ENCODE measurements around the gene MORN3. TPM values are rescaled to one million over a fixed set of nuclear protein-coding genes. Genes with fewer than 3 reads are reported as not detected.
A peak's percentile ranks its signal among the peaks of the same experiment; 100 is the strongest.

Gene MORN3
- total RNA-seq, 6 experiments from 2014 or later: 0.14 to 0.40 (median 0.23) TPM; not detected in 1

DNA sequence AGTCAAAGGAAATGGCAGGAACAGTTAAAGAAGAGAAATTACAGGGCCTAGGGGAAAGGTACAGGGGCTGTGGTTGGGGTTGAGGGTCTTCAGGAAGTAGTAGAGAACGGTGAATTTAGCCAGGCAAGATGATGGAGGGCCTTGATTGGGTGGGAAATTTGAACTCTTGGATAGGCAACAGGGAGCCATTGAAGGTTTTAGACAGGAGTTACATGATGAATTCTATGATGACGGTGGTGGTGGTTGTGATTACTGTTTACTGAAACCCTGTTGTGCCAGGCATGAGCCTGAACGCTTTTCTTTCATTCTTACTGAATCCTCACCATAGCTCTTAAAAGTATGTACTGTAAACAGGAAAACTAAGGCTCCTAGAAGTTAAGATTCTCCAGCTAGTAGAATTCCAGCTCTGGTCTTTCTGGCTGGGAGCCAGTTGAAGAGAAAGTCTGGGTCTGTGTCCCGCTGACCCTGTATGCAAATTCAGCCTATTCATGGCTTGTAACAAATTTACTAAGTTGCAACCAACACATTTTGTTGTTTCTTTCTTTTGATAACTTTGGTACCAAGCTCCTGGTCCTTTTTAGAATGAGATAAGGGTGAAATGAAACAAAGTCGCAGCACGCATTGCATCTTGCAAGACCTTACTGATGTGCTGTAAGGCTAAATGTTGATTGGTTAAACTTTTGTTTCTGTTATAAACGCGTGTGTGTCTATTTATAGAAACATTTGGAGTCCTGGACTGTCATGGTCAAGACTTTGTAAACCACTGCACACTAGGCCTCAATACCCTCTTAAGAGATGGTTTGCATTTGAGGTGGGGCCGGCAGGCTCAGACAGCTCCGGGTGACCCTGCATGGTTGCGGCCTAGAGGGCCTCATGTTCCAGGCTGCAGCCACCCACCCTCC, 37.1 kb downstream of the MORN3 start:
- no peak overlapping the region for H3K4me3 Mint-ChIP-seq
- no peak for DNase-seq

DNA sequence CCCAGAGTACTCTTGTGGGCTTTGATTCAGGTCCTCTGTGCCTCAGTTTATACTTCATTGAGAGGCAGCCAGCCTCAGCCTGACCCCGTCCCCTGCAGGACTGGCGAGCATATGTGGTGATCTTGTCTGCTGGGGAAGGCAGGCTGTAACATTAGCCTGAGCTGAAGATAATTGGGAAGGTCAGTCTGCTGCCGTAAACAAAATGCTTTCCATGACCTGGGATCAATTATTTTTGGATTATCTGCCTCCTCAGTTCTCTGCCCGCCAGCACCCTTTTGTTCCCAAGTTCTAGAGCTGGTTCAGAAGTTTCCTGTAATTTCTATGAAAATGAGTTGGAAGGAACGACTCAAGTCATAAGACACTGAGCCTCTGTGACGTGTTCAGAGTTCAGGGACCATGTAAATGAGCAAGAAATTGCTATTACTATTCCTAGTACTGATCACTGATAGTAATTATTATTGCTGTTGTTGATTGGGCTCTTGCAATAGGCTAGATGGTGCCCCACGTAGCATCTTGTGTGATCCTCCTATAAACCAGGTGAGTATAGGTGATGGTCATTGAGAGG, 38.6 kb downstream of the MORN3 start:
- DNase-seq: no peak
- Mint-ChIP-seq H3K36me3 (ENCODE audit: low read depth) (peaks cover 10% of the 10 kb centered on the region; the same call in 1 of the 2 replicates), H3K4me1 (ENCODE audit: low read depth) (peaks cover 46% of the 10 kb centered on the region), H3K27ac (peak overlapping the region; percentile 24), H3K4me3 (no peak overlapping the region), H3K9me3 (no peaks in the 10 kb centered on the region), H3K27me3 (ENCODE audit: insufficient read depth) (no peaks in the 10 kb centered on the region)
- TF ChIP-seq, protein P1, sequence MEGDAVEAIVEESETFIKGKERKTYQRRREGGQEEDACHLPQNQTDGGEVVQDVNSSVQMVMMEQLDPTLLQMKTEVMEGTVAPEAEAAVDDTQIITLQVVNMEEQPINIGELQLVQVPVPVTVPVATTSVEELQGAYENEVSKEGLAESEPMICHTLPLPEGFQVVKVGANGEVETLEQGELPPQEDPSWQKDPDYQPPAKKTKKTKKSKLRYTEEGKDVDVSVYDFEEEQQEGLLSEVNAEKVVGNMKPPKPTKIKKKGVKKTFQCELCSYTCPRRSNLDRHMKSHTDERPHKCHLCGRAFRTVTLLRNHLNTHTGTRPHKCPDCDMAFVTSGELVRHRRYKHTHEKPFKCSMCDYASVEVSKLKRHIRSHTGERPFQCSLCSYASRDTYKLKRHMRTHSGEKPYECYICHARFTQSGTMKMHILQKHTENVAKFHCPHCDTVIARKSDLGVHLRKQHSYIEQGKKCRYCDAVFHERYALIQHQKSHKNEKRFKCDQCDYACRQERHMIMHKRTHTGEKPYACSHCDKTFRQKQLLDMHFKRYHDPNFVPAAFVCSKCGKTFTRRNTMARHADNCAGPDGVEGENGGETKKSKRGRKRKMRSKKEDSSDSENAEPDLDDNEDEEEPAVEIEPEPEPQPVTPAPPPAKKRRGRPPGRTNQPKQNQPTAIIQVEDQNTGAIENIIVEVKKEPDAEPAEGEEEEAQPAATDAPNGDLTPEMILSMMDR (IDR thresholded peaks at IDR 0.05): no peak

More for the DNA sequence above, 37.1 kb downstream of the MORN3 start:
- Mint-ChIP-seq H3K27me3 (ENCODE audit: insufficient read depth) (no peaks in the 10 kb centered on the region), H3K27ac (peak overlapping the region; percentile 39), H3K9me3 (no peaks in the 10 kb centered on the region), H3K36me3 (ENCODE audit: low read depth) (peaks cover 10% of the 10 kb centered on the region; the same call in 1 of the 2 replicates), H3K4me1 (ENCODE audit: low read depth) (peaks cover 46% of the 10 kb centered on the region)
- TF ChIP-seq, protein P1 (IDR thresholded peaks at IDR 0.05): no peak

DNA sequence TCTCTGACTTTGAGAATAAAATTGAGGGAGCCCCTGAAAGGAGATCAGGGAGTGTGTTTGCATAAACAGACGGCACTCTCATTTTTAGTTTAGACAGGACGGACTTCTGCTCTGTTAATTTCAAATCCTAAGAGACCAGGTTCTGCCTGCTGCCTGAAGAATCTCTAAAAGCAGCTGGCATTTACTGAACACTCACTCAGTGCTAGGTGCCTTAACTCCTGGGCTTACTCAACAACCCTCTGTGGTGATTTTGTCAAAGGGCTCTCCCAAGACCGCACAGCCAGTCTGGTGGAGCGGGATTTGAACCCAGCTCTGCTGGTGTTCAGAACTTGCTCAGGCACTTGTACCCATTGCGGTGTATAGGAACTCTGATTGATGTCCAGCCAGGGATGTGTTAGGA, 40.9 kb downstream of the MORN3 start:
- Mint-ChIP-seq H3K4me1 (ENCODE audit: low read depth) (peaks cover 51% of the 10 kb centered on the region), H3K9me3 (no peaks in the 10 kb centered on the region), H3K36me3 (ENCODE audit: low read depth) (peaks cover 10% of the 10 kb centered on the region; the same call in 1 of the 2 replicates), H3K27ac (peak overlapping the region; percentile 89), H3K27me3 (ENCODE audit: insufficient read depth) (peaks cover under 1% of the 10 kb centered on the region; the same call in 1 of the 2 replicates), H3K4me3 (peak overlapping the region; percentile 93)
- DNase-seq: no peak
- TF ChIP-seq, protein P1 (IDR thresholded peaks at IDR 0.05): no peak

DNA sequence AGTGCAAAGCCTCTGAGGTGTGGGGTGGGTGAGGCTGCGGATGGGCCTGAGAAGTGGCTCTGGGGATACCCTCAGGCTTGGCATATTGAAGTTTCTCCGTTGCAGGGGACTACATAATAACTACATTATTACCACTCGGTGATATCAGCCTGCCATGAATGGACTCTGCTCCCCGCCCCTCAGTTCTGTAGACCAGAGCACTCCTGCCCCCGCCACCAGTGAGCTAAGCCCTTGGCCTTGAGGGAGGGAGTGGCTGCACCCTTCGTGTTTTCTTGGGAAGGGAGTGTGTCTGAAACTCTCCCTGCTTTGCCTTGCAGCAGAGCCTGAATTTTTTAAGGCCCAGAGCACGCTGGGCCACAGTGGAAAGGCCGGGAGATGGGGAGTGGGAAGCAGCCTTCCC, 41.4 kb downstream of the MORN3 start:
- TF ChIP-seq, protein P1 (IDR thresholded peaks at IDR 0.05): no peak
- H3K27ac Mint-ChIP-seq: peak overlapping the region; percentile 89
- H3K9me3 Mint-ChIP-seq: no peaks in the 10 kb centered on the region
- H3K27me3 Mint-ChIP-seq (ENCODE audit: insufficient read depth): peaks cover 3% of the 10 kb centered on the region; the same call in 1 of the 2 replicates
- peak overlapping the region; percentile 93 for H3K4me3 Mint-ChIP-seq
- DNase-seq: no peak
- peaks cover 10% of the 10 kb centered on the region; the same call in 1 of the 2 replicates for H3K36me3 Mint-ChIP-seq (ENCODE audit: low read depth)
- H3K4me1 Mint-ChIP-seq (ENCODE audit: low read depth): peaks cover 51% of the 10 kb centered on the region

- DNase-seq: peak; percentile 62
- peaks cover 3% of the 10 kb centered on the region; the same call in 1 of the 2 replicates for H3K27me3 Mint-ChIP-seq (ENCODE audit: insufficient read depth)
- H3K36me3 Mint-ChIP-seq (ENCODE audit: low read depth): peaks cover 10% of the 10 kb centered on the region; the same call in 1 of the 2 replicates
- peaks cover 42% of the 10 kb centered on the region for H3K4me1 Mint-ChIP-seq (ENCODE audit: low read depth)
- H3K27ac Mint-ChIP-seq: peak overlapping the region; percentile 89
- TF ChIP-seq, protein P1 (IDR thresholded peaks at IDR 0.05): no peak
- no peaks in the 10 kb centered on the region for H3K9me3 Mint-ChIP-seq
- peak overlapping the region; percentile 93 for H3K4me3 Mint-ChIP-seq
These were observed 42.4 kb downstream of the MORN3 start for GRCh38 chr12:121626853-121627640.

Data from HFFc6 (cell line).